Mesothelial cell of epicardium (in vitro differentiated cells): ENCODE measurements around the gene BNIP1. TPM values are rescaled to one million over a fixed set of nuclear protein-coding genes. Genes with fewer than 3 reads are reported as not detected.

ENCODE experiments used
- DNase-seq, 2 experiments: peaks; one replicate each; pipeline ENCODE4 v3.0.0; 2021; ENCODE audit warnings: low spot score in 2 of 2; ENCODE audit not compliant: unreplicated experiment in 2 of 2
- H3K27ac Mint-ChIP-seq: 2 replicates; pipeline ENCODE4 v1.8.0; 2021; ENCODE audit warnings: mixed read lengths
- H3K27me3 Mint-ChIP-seq: 2 replicates; pipeline ENCODE4 v1.8.0; 2021; ENCODE audit warnings: low read depth, mixed read lengths
- H3K36me3 Mint-ChIP-seq: 2 replicates; pipeline ENCODE4 v1.8.0; 2021; ENCODE audit warnings: mixed read lengths
- H3K4me1 Mint-ChIP-seq: 2 replicates; pipeline ENCODE4 v1.8.0; 2021; ENCODE audit warnings: mixed read lengths
- H3K4me3 Mint-ChIP-seq: 2 replicates; pipeline ENCODE4 v1.8.0; 2021; ENCODE audit warnings: mild to moderate bottlenecking, moderate library complexity, mixed read lengths
- H3K9me3 Mint-ChIP-seq: 2 replicates; pipeline ENCODE4 v1.8.0; 2021; ENCODE audit warnings: mixed read lengths
- total RNA-seq: library from RNA; stranded (reverse); gene quantifications from 3 replicates; pipeline ENCODE4 v1.2.1, GENCODE V29; 2021
- TF ChIP-seq, protein P1 (sequence below): fragments of 200-600 bp; sonication (generic); IDR thresholded peaks from one replicate; pipeline ENCODE4 v1.5.0; 2021; ENCODE audit warnings: antibody characterized with exemption; ENCODE audit not compliant: unreplicated experiment

BNIP1 gene
- total RNA-seq, 1 donor from 2014 or later: 12.2 TPM

DNA sequence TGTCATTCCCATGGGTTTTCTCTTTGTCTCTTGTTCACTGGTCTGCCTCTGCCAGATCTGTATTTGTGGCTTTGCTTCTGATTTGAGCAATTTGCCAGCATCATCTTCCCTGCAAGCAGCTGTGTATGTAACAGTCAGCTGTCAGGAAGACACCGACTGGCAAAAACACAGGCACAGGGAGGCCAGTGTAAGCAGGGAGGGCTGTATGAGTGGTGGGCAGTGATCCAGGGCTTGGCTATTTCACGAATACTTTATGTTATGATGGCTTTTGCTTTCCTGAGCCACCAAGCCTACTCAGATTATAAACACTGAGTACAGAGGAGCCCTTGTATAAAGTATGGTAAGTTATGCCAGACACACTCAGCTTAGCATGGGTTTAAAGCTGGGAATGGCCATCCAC, 11.6 kb downstream of the BNIP1 start:
- H3K27ac Mint-ChIP-seq: no peak overlapping the region
- peaks cover 28% of the 10 kb centered on the region for H3K36me3 Mint-ChIP-seq
- no peaks in the 10 kb centered on the region for H3K27me3 Mint-ChIP-seq
- no peak for DNase-seq
- H3K9me3 Mint-ChIP-seq: no peaks in the 10 kb centered on the region
- TF ChIP-seq, protein P1, sequence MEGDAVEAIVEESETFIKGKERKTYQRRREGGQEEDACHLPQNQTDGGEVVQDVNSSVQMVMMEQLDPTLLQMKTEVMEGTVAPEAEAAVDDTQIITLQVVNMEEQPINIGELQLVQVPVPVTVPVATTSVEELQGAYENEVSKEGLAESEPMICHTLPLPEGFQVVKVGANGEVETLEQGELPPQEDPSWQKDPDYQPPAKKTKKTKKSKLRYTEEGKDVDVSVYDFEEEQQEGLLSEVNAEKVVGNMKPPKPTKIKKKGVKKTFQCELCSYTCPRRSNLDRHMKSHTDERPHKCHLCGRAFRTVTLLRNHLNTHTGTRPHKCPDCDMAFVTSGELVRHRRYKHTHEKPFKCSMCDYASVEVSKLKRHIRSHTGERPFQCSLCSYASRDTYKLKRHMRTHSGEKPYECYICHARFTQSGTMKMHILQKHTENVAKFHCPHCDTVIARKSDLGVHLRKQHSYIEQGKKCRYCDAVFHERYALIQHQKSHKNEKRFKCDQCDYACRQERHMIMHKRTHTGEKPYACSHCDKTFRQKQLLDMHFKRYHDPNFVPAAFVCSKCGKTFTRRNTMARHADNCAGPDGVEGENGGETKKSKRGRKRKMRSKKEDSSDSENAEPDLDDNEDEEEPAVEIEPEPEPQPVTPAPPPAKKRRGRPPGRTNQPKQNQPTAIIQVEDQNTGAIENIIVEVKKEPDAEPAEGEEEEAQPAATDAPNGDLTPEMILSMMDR: no peak
- no peak overlapping the region for H3K4me3 Mint-ChIP-seq
- no peaks in the 10 kb centered on the region for H3K4me1 Mint-ChIP-seq

DNA sequence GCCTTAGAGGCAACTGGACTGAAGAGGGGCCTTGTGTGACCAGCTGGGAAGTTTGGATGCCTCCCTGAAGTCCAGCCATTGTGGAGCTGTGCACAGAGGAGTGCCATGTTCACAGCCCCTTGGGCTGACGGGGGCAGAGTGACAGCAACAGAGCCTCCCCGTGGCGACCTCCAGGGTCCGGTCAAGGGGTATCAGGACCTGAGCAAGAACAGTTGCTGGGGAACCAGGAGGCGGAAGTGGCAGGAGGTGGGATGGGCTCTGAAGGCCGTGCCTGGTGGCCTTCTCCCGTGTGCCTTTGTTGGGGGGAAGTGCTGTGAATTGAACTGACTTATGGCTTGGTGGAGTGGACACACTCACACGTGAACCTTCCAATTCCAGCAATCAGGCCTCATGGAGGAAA, 14.0 kb downstream of the BNIP1 start:
- no peaks in the 10 kb centered on the region for H3K4me1 Mint-ChIP-seq
- H3K4me3 Mint-ChIP-seq: no peak overlapping the region
- H3K27me3 Mint-ChIP-seq: no peaks in the 10 kb centered on the region
- TF ChIP-seq, protein P1: no peak
- H3K9me3 Mint-ChIP-seq: no peaks in the 10 kb centered on the region
- H3K27ac Mint-ChIP-seq: no peak overlapping the region
- no peak for DNase-seq
- H3K36me3 Mint-ChIP-seq: peaks cover 24% of the 10 kb centered on the region

DNA sequence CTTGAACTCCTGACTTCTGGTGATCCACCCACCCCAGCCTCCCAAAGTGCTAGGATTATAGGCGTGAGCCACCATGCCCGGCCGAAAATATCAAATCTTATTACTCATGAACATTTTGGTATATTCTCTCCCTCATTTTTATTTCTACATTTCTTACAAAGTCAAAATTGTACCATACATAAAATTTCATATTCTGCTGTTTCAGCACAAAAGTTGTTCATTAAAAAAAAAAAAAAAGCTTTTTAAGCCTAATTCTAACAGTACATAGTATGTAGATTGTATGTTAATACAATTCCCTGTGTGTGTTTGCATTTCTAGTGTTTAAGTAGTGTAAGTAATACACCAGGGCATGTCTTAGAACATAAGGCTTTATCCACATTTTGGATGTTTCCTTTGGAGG, 14.9 kb downstream of the BNIP1 start:
- Mint-ChIP-seq H3K4me3 (no peak overlapping the region), H3K27me3 (no peaks in the 10 kb centered on the region), H3K4me1 (no peaks in the 10 kb centered on the region), H3K27ac (no peak overlapping the region), H3K9me3 (no peaks in the 10 kb centered on the region), H3K36me3 (peaks cover 20% of the 10 kb centered on the region)
- no peak for DNase-seq
- TF ChIP-seq, protein P1: no peak

DNA sequence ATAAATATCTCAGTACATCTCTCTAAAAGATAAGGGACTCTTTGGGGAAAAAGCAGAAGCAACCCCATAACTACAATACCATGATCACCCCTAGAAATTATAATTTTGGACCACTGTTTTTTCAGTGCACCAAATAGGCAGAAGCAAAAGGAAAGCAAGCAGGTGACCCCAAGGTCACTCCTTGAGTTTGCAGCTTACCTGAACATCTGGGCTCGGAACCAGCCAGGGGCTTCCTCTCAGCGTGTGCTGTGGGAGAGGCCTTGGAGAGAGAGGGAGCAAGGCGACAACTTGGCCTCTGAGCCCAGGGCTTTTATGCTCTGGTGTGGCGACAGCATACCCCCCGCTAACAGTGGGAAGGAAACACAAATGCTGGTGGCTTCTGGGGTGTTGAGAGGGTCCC, 16.8 kb downstream of the BNIP1 start:
- Mint-ChIP-seq H3K27me3 (no peaks in the 10 kb centered on the region), H3K36me3 (peaks cover 16% of the 10 kb centered on the region), H3K4me1 (peaks cover under 1% of the 10 kb centered on the region), H3K27ac (no peak overlapping the region), H3K4me3 (no peak overlapping the region), H3K9me3 (no peaks in the 10 kb centered on the region)
- TF ChIP-seq, protein P1: no peak
- DNase-seq: no peak

- no peak for DNase-seq
Observed at GRCh38 chr5:173163219-173163618, 18.9 kb downstream of the BNIP1 start.

More at GRCh38 chr5:173163219-173163618, 18.9 kb downstream of the BNIP1 start:
- no peaks in the 10 kb centered on the region for H3K9me3 Mint-ChIP-seq
- no peaks in the 10 kb centered on the region for H3K27me3 Mint-ChIP-seq
- H3K4me1 Mint-ChIP-seq: peaks cover 2% of the 10 kb centered on the region
- peaks cover 16% of the 10 kb centered on the region for H3K36me3 Mint-ChIP-seq
- H3K27ac Mint-ChIP-seq: no peak overlapping the region
- no peak overlapping the region for H3K4me3 Mint-ChIP-seq
- TF ChIP-seq, protein P1: no peak
